NT2/D1 (cell line): ENCODE results near the gene ABHD12.

ENCODE experiments used
- YY1 ChIP-seq: IDR thresholded peaks from 2 replicates; pipeline ENCODE4 v1.6.1; 2011; ENCODE audit not compliant: insufficient read length, insufficient read depth
- ZNF274 ChIP-seq: IDR thresholded peaks from 2 replicates; pipeline ENCODE4 v1.6.1; 2011; ENCODE audit warnings: mild to moderate bottlenecking, low read depth, low read length

DNA sequence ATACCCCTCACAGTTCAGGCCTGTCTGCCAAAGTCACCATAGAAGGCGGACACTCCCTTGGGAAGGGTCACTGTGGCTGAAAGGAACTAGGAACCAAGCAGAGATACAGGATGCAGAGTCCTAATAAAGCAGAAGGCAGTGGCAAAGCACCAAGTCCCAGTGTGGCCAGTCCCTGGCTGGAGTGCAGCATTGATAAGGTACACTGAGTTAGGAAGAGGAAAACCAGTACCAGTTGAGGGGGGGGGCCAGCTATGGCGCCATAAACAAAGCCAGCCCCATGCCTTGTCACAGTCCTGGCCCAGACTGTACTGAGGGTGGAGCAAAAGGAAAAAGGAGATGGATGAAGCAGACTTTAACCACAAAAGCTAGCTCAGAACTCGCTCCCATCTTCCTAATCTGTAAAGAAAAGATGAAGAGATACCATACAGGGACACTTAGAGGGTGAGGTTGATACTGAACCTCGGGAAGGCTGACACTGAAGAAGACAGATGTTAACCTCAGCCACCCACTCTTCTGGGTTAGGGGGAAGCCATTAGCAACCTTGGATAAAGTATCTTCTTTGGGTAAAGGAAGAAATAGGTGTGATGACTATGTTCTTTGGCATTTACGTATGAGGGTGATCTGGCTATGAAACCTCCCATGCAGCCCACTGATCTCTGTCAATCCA, 7.8 kb downstream of the ABHD12 start:
- no peak for TF ChIP-seq ZNF274
- TF ChIP-seq YY1, result no peak
